NK-92 (cell line): ENCODE results near the gene NEB.

Experiments
- DNase-seq: peaks from one replicate; lab custom pipeline; 2025; ENCODE audit not compliant: unreplicated experiment; lab: John Stamatoyannopoulos, UW

NEB gene, protein sequence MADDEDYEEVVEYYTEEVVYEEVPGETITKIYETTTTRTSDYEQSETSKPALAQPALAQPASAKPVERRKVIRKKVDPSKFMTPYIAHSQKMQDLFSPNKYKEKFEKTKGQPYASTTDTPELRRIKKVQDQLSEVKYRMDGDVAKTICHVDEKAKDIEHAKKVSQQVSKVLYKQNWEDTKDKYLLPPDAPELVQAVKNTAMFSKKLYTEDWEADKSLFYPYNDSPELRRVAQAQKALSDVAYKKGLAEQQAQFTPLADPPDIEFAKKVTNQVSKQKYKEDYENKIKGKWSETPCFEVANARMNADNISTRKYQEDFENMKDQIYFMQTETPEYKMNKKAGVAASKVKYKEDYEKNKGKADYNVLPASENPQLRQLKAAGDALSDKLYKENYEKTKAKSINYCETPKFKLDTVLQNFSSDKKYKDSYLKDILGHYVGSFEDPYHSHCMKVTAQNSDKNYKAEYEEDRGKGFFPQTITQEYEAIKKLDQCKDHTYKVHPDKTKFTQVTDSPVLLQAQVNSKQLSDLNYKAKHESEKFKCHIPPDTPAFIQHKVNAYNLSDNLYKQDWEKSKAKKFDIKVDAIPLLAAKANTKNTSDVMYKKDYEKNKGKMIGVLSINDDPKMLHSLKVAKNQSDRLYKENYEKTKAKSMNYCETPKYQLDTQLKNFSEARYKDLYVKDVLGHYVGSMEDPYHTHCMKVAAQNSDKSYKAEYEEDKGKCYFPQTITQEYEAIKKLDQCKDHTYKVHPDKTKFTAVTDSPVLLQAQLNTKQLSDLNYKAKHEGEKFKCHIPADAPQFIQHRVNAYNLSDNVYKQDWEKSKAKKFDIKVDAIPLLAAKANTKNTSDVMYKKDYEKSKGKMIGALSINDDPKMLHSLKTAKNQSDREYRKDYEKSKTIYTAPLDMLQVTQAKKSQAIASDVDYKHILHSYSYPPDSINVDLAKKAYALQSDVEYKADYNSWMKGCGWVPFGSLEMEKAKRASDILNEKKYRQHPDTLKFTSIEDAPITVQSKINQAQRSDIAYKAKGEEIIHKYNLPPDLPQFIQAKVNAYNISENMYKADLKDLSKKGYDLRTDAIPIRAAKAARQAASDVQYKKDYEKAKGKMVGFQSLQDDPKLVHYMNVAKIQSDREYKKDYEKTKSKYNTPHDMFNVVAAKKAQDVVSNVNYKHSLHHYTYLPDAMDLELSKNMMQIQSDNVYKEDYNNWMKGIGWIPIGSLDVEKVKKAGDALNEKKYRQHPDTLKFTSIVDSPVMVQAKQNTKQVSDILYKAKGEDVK (N-terminal part only)

DNA sequence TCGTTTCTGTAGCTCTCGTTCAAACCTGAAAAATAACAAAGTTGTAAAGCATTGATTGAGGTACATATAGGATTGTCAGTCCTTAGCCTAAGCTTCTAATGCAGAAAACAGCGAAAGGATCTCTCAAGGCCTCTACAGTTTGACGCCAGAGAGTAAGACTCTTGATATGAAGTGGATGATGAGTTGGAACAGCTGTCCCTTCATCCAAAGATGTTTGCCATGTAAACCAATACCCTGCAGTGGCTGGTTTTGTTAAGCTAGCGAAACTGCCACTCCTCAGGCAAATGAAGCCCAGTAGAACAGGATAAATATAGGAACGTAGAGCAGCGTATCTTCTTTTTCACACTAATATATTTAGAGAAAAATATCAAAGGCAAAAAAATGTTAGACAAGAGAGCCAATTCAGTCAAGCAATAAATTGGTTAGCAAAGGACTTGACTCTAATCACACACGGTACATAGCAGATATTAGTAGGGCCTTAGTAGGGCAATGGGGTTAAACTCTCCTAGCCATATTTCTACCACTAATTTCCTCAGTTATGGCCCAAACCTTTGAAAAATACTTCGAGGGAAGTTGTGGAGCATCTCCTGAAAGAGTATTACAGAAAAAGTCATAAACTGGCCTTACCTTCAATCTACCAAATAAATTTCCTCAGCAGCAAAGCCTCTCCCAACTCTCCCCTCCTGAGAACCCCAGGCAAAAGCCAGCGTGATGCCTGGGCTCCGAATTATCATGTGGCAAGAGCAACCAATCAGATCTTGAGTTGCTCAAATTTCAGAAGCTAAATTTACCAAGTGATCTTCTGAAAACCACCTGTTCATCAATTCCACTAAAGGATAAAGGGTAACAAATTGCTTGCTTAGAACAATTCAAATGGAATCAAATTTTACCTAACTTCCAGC lies at the start of gene NEB:
NEB (minus strand) TSS at position 706 of the 902 bp plus-strand sequence. CDS start 1,320 bp downstream, outside the sequence.
- DNase-seq = no peak

DNA sequence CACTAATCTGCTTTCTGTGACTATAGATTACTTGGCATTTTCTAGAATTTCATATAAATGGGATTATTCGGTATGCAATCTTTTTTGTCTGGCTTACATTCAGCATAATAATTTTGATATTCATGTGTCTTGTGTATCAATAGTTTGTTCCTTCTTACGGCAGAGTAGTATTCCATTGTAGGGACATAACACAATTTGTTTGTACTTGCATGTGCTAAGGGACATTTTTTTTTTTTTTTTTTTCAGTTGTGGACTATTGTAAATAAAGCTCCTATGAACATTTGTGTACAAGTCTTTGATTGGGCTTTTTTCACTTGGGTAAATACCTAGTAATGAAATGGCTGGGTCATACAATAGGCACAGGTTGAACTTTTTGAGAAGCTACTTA lies 48.9 kb upstream of the NEB start:
- no peak for DNase-seq

DNA sequence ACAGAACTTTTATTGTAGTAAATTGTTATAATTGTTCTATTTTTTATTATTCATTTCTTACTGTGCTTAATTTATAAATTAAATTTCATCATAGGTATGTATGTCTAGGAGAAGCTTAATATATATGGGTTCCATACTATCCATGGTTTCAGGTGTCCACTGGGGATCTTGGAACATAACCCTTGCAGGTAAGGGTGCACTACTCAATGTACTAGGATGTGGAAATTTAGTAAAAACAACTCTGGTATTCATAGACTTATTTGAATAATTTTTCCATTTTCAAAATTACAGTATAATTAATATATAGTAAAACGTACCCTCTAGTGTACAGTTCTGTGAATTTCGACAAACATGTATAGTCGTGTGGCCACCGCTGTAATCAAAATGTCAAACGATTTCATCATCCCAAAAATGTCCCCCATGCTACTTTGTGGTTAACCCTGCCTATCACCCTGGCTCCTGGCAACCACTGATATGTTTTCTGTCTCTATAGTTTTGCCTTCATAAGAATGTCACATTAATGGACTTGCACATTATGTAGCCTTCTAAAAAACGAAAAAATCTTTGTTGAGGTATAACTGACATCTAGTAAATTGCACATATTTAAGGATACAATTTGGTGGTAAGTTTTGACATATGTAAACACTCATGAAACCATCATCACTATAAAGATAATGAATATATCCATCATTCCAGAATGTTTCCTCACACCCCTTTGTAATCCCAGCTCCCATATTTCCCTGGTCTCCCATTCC lies 48.3 kb upstream of the NEB start:
- DNase-seq = no peak

DNA sequence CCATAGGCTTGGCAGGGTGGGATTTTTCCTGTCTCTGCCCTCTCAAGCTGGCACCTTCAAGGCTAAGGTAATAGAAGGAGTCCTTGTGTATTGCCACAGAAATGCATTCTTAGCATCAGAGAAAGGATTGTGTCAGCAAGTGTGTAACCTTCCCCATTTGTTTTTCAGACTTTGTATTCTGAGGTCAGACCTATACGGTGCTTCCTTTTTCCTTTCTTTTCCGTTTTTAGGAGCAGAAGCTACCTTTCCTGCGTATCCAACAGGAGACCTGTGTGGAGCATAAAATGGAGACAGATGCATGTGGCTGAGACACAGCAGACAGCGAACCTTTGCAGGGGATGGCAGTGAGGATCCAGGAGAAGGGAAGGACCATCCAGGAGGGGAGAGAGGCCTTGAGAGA lies 47.4 kb upstream of the NEB start:
- DNase-seq = no peak

DNA sequence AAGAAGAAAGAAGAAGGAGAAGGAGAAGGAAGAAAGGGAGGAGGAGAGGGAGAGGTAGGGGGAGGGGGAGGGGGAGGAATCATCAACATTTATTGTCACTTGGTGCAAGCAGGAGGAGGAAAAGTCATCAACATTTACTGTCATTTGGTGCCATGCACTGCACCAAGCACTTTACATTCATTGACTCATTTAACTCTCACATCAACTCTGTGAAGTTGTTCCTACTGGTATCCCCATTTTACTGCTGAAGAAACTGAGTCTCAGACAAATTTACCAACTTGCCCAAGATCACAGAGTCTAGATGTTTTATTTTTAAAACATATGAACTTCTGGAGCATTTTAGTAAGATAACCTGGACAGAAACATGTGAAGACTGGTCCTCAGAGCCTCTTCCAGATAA lies 46.7 kb upstream of the NEB start:
- DNase-seq = no peak

DNA sequence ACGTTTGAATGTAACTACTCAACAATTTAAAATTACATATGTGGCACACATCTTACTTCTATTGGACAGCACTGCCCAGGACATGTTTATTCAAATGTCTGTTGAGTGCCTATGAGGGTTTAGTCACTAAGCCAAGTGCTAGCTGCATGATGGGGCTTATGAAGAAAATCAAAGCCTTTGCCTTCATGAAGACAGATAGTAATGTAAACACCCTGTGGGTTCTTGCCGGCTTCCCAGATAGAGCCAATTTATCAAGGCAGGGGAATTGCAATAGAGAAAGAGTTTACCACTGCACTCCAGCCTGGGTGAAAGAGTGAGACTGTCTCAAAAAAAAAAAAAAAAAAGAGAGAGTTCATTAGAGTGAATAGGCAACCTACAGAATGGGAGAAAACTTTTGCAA lies 43.7 kb upstream of the NEB start:
- no peak for DNase-seq

DNA sequence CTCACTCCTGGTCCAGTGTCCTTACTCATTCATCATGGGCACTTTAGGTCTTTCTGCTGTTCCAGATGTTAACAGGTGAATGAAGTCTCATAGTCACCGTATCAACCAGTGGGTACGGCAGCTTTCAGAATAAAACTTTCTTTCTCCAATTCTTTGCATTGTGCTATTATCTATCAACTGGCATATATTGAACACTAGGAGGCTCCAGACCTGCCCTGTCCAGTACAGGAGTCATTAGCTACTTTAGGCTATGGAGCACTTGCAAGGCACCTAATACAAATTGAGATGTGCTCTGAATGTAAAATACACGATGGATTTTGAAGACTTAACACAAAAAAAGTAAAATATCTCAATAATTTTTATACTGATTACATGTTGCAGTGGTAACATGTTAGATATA lies 43.2 kb upstream of the NEB start:
- DNase-seq = no peak

DNA sequence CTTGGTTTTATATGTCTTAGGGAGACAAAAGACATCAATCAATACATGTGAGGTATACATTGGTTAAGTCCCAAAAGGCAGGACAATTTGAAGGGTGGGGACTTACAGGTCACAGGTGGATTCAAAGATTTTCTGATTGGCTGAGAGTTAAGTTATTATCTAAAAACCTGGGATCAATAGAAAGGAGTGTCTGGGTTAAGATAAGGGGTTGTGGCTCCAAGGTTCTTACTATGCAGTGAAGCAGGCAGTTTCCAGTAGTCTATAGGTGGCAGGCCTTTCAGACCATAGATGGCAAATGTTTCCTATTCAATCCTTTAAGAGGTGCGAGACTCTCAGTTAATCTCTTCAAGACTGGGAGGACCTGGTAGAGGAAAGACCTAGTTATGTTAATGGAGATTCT lies 42.1 kb upstream of the NEB start:
- DNase-seq = no peak

DNA sequence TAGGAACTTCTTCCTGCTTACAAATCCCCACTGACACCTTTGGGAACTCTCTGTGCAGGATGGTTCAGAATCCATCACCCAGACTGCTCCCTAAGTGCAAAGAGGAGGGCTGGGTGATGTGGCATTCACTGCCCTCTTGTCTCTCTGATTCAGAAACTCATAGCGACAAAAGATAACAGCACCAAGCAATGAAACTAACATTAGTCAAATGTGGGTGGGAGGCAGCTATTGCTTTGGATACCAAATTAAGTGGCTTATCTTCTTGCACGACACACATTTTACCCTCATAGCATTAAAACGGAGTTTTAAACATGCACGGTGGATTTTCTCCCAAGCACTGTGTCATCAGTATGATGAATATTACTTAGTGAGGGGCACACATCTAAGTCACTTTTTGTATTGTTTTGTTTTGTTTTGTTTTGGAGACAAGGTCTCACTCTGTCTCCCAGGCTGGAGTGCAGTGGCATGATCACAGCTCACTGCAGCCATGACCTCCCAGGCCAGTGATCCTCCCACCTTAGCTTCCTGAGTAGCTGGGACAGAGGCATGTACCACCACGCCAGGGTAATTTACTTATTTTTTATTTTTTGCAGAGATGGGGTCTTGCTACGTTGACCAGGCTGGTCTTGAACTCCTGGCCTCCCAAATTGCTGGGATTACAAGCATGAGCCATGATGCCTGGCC lies 40.9 kb upstream of the NEB start:
- no peak for DNase-seq

DNA sequence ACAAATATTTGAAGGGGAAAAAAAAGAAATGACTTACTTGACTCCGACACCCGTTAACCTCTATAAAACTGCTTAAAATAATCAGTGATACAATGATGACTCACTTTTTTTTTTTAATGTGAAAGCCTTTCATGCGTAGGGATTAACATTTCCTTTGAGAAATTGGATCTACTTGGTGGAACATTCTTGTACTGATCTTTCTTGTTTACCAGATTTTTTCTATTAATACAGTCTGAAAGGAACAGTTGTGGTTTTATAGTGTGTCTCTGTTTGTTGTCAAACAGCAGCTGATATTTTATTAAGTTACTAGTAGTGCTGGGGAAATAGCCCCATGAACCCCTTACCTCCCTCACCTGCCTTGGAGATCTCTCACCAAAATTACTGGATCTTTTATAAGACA lies 40.2 kb upstream of the NEB start:
- DNase-seq = no peak

DNA sequence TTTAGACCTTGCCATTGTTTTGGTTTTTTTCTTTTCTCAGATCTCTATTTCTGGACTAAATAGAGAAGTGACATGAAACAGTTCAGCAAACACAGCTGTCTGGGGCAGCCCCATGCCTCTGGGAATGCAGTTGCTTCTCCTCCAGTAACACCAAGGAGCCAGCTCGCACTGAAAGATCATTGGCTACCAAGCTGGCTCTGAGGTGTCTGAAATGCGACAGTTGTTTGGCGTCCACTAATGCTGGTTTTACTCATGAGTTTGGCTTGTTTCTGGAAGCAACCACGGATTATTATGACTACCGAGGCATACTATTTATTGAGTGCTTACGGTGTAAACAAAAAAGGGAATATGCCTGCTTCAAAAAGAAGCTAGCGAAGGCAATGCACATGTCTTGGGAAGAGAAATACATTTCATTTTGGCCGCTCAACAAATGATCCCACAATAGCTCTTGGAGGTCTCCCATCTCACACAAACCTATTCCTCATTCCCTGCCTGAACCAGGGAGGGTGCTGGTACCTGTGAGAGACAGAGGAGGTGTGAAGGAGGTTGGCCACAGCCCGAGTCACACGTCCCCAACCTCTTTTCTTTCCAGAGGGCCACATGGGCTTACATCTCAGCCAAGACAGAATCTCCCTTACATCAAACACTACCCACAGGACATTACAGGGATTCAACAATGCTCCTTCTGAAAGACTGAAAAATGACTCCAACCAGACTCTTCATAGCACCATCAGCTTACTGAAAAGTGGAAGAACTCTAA lies 37.5 kb upstream of the NEB start:
- DNase-seq = no peak

DNA sequence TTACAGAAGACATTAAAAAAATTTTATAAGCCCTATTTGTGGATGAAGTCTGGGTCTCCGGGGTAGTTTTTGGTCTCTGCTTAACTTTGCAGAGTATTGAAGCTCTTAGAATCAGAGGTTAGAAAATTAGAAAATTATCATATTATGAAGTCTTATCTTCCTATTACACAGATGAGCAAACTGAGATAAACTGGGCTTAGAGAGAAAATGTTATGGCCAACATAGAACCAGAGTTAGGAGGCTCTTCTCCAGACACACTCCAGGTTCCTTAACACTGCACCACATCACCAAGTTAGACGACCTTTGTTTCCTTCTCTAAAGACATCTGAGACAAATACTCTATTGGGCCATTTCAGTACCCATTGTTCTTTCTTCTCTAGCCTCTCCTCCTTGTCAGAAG lies 36.7 kb upstream of the NEB start:
- no peak for DNase-seq

DNA sequence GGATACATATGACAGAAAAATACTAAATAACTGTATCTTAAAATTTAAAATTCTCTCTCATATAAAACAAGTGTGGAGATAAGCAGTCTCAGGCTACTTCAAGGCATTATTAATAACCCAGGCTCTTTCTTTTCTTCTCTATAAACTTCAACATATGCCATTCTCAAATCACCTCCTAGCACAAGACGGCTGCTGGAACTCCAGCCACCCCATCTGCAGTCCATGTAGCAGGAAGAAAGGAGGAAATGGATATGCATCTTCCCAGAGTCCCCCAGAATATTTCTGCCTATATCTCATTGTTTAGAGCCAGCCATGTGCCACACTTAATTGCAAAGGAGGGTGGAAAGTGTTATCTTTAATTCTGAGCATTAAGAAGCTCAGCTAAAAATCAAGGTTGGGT lies 35.3 kb upstream of the NEB start:
- no peak for DNase-seq

DNA sequence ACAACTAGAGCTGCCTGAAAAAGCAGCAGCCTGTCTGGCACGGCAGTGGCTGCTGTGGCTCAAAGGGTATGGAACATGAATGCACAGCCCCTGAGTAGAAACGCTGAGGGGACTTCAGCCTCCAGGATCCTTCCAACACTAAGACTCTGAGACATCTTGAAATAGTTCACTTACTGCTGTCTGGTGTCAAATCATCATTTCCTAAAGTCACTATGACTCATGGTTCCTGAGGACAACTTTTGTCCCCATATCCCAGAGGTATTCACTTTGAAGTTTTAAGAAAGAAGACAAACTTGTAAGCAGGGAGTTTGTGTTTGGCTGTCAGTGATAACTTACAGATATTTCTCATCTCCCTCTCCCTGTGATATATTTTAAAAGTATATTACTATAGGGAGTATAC lies 33.3 kb upstream of the NEB start:
- no peak for DNase-seq

DNA sequence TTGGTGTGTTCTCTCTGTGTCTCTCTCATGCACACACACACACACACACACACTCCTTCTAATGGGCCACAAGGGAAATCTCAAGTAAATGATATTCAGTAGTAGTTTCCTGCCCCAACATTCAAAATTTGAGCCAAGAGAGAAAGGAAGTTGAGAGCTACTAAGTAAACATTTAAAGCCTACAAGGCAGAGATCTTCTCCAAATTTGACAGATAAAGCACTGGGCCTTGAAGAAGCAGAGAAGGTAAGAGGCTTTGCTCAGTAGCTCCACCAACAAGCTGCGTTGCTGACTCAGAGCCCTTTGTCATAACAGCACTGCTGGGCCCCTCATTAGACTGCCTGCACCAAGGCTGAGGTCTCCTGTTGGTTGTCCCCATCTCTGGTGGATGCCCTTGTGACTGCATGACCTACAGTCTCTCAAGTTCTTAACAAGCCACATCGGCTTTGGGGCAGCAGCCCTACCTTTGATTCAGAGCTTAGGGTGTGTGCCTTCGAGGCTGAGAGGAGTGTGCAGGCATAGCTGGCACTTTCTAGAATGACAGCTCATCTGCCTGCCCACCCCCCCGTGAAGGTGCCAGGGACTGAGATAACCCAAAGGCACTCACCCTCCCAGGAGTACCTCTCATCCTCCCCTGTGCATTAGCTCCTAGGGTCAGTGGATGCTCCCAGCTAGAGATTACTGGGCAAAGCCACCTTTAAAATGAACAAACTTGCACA lies 32.3 kb upstream of the NEB start:
- DNase-seq = no peak

DNA sequence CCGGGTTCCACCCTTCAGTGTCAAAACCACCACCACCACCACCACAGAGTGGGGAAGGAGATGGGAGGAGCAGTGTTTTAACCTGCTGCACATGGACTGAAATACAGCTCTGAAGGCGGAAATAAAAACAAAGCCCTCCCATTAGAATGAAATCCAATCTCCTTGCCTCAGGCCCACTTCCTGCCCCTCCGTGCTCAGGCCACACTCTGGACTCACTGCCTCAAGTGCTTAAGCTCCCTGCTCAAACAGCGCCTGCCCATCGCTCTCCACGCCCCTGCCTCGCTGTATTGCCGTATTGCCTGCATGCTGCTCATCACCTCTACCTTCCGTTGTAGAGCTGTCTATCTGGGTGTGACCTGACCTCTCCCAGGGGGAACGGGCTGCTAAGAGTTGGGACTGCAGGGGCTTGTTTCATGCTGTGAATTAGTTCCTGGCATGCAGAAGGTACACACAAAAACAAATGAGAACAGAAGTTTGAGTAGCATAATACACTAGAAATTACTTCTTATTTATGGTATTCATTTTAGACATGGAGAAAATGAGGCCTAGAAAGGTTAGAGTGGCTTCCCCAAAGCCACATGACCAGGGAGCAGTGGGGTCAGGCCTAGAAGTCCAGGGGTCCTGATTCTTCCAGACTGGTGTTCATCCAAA lies 31.6 kb upstream of the NEB start:
- DNase-seq = no peak

DNA sequence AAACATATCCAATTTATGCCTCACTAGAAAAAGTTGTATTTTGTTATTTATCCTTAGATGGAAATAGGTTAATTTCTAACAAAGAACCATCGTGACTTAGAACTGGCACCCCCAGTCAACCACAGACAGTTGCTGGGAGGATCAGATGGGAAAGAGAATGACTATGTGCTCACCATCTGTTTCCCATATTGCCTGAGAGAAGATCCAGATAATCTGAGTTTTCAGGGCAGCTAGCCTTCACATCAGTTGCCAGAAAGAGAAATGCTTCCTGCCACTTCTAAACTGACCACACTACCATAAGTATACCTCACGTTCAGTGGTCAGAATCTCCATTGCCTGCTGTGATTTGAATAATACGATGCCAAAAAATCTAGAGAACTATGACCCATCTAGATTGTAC lies 28.4 kb upstream of the NEB start:
- DNase-seq = no peak
